Inflammatory macrophage treated with lipopolysaccharide for 1 hour (primary cell): ENCODE measurements around the gene TOP1.
"Not testable (repeated sequence)": the region's sequence is repeated elsewhere in the genome, so short reads cannot be mapped to it uniquely, and the experiment has no call there.

Experiments used
- DNase-seq, 2 donors: peaks; one replicate each; pipeline ENCODE4 v3.0.0-alpha.2; 2020 to 2022

Gene TOP1

DNA sequence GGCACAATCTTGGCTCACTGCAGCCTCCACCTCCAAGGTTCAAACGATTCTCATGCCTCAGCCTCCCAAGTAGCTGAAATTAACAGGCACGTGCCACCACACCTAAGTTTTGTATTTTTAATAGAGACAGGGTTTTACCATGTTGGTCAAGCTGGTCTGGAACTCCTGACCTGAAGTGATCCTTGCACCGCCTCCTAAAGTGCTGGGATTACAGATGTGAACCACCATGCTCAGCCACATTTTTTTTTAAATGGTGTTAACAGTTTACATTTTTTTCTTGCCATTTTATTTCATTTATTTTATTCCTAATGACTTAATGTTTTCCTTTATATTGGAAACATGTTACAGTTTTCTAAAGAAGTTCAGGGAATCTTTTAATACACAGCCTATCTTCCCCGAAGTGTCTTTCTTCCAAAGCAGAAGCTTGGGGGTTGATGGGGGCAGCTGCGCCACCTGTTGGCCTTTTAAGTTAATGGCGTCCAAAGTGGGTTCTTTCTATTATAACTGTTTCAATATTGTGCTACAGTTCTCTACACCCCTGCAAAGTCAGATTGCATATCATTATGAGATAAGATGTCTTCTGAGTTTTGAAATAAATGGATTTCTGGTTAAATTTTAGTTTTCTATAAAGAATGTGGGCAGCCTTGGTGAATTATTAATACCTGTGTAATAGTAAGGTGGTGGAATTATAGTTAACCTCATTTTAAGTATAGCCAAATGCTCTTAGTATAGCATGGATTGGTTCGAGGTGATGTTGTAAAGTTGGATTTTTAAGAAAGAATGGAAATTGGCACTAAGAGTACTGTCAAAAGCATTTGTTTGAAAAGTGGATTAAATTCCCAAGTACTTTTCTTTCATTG is 66.7 kb downstream of the TOP1 start:
- DNase-seq: peak; percentile 34 to 77

DNA sequence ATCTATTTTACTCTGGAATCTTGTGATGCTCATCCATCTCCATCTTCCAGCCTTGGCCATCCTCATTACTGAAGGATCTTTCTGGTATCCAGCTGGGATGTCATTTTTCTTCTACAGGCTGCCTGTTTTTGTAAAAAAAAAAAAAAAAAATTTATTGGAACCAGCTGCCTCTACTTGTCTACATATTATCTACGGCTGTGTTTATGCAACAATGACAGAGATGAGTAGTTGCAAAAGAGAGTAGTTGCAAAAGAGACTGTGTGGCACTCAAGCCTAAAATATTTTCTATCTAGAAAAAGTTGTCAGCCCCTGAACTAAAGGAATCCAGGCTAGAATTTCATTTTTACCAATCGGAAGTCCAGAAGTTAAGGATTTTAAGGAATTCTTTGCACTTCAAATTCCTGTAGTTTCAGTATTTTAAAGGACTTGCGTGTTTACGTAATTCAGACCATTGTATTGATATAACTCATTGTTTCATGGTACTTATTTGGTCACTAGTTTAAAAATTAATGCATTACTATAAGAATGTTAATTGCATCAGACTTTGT is 70.2 kb downstream of the TOP1 start:
- DNase-seq: peak in 1 of 2 donors; percentile 25

DNA sequence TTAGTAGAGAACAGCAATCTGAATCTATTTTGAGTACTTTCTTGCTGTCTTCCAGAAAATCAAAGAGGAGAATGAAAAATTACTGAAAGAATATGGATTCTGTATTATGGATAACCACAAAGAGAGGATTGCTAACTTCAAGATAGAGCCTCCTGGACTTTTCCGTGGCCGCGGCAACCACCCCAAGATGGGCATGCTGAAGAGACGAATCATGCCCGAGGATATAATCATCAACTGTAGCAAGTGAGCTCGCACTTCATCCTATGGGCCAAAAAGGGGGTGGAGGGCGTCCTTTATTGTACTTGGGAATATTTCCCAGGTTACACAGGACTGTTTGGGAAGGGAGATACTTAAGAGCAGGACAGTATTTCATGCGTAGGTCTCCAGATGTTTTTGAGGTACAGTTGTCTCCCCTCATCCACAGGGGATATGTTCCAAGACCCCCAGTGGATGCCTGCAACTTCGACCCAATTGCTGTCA is 71.4 kb downstream of the TOP1 start:
- no peak for DNase-seq

DNA sequence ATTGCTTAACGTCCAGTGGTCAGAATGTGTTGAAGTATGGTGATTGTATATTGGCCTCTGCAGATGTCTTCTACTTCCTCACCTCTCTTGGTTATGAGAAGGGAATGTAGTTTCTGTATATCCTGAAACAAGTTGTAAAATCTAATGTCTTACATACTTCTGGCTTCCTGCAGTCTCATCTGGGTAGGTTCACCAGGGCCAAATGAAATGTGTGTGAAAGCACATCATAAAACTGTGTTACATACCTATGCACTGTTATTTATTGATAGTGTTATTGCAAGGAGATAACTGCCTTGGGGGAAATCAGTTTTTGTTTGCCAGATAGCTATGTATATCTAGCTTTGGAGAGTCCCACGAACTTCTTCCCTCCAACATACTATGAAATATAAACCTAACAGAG is 73.0 kb downstream of the TOP1 start:
- no peak for DNase-seq

DNA sequence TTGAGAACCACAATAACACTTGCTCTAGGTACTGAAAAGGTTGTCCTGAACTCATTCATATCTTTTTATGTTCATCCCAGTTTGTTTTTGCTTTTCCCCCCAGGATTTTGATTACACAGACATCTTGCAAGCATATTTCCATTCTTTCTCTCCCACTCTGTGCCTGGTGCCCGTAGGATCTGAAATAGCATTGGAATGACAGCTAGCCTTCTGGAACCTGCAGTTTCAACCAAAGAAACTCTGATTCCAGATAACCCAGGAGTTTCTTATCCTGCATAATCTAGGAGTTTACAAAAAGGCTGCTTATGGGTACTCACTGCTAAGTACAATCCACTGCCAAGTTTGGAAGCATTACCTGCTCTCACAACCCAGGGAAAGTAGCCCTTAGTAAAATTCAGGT is 79.9 kb downstream of the TOP1 start:
- no peak for DNase-seq

DNA sequence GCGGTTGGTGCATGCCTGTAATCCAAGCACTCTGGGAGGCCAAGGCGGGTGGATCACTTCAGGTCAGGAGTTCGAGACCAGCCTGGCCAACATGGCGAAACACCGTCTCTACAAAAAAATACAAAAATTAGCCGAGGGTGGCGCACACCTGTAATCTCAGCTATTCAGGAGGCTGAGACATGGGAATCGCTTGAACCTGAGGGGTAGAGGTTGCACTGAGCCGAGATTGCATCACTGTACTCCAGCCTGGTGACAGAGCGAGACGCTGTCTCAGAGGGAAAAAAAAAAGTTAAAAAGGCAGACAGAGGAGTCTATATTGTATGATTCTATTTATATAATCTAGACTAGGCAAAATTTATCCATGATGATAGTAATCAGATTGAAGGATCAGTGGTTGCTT is 81.4 kb downstream of the TOP1 start:
- DNase-seq: no peak

DNA sequence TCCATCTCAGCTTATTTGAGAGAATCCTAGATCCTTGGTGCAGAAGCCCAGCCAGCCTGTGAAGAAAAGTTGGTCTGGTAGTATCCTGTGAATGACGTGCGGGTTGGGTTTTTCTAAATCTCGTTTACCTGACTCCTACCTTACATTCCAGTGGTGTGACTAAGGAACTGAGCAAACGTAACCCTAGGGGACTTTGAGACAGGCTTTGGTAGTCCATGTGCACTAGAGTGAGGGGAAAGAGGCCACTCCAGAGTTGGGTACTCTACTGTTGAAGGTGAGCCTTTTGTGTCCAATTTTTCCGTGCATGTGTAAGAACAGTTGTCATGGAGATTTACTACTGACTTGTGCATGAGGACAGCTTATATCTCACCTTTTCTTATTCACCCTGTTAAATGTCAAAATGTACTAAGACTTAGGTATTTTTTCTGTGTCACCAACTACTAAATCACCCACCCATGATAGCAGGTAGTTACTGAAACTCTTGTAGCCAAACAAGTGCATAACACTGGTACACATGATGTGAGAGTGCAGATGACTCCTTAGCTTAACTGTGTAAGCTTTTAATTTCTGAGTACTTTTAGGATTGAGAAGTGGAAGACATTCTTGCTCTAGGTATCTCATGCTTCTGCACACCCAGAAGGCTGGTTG is 82.4 kb downstream of the TOP1 start:
- no peak for DNase-seq

DNA sequence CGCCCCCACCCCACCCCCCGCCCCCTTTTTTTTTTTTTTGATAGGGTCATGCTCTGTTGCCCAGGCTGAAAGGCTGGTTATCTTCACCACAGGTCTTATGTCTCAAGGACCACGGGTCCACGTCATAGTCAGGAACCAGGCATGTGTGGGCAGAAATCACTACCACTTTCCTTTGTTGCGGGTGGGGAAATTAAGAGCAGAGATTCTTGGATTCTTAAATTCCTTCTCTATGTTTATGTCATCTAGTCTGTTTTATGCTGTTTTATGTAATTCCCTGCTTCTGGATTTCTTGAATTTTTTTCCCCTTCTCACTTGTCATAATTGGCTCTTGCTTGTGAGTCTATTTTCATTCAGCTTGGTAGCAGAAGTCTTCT is 82.9 kb downstream of the TOP1 start:
- DNase-seq: peak in 1 of 2 donors; percentile 43

DNA sequence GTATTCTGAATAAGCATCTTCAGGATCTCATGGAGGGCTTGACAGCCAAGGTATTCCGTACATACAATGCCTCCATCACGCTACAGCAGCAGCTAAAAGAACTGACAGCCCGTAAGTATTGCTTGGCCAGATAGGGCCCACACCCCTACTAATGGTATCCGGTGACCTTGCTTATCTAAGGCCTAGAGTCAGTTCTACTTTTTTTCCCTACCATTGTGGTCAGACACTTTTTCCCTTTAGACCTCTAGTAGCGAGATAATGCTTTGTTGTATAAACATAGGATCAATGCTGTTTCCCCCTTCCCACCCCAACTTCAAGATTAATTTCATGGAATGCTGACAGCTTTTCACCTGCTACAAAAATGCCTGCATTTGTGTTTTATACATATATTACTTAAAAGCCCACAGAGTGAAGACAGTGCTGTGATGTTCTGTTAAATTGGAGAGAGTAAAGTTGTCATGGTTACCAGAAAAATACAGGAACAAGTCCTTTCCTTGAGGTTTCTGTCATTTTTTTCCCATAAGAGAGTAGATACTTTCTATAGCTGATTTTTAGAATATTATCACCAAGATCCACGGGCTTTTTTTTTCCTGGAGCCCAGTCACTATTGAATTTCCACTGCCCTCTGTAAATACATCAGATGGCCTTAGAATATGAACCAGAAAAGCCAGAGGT is 87.8 kb downstream of the TOP1 start:
- DNase-seq: no peak

DNA sequence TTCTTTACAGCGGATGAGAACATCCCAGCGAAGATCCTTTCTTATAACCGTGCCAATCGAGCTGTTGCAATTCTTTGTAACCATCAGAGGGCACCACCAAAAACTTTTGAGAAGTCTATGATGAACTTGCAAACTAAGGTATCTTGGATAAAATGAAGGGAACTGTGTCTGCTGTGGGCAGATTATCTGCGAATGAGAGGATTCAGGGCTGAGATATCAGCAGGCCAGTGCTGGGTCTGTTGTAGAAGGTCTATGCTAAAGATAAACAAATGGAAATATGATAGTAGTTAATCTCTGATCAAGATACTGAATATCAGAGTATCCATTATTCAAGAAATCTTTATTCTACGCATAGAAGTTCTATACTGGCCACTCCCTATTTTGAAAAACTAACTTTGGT is 89.5 kb downstream of the TOP1 start:
- not testable (repeated sequence) for DNase-seq

DNA sequence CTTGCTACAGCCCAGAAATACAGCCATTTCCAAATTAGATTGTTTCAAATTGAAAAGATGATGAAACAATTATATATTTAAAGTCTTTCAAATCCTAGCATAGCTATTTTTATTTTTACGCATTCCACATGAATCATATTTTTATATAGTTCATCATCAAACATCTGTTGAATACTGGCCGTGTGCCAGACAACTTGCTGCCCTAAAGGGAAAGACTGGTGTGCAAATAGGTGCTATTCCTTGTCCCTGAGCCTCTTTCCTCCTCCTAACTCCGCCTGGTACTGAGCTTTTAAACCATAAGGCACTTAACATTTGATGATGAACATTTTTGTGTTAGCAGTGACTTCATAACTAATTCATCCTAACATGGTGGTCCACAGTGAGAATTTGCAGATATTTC is 90.0 kb downstream of the TOP1 start:
- DNase-seq: no peak

DNA sequence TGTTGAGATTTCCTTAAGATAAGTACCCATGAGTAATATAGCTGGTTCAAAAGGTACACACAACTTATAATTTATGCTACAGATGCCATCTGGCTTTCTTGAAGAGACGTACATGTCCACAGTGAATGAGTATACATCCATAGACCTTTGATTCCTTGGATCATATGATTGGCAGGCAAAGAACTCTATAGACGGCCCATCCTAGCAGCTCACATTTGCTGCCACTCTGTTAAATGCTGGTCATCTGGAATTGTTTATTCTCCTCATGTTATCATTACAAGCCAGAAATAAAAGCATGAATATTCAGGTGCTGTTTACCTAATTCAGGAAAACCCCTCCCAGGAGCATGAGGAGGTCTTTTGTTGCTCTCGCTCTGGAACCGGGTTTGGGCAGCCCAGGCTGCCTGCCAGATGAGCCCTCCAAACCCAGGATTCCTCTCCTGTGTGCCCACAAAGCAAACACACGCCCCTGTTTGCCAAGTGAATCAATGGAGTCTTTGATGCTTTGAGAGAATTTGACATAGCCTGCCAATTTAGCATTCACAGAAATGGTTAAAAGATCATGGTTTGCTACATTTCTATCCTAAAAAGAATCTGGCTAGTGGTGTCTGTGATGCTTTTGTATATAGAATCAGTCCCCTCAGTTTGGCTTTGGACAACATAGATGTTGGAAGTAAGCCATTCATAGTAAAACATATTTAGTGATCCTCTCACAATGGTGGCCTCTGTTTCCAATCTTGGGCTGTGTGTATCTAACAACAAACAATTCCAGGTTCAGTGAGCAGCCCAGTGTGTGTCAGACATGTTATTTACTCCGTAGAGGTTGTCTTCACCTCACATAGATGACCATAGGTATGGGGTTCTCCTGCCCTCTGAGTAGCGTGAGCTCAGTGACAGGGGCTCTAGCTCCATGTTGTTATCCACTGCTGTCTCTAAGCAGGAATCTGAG is 91.3 kb downstream of the TOP1 start:
- no peak for DNase-seq

DNA sequence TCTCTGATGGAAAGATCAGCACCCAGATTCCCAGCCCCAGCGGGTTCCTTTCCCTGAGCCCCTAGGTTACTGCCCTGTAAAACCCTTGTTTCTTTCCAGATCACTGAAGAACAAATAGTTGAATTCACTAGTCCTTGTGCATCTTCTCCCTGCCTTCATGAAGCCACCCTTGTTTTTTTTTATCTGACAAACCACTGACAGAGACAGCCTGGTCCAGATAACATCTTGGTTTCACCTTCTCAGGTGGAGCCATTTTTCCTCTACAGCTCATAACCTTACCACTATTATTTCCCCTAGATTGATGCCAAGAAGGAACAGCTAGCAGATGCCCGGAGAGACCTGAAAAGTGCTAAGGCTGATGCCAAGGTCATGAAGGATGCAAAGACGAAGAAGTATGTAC is 92.8 kb downstream of the TOP1 start:
- no peak for DNase-seq

DNA sequence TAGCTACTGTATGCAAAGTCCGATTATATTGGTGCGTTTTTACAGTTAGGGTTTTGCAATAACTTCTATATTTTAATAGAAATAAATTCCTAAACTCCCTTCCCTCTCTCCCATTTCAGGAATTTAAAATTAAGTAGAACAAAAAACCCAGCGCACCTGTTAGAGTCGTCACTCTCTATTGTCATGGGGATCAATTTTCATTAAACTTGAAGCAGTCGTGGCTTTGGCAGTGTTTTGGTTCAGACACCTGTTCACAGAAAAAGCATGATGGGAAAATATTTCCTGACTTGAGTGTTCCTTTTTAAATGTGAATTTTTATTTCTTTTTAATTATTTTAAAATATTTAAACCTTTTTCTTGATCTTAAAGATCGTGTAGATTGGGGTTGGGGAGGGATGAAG is 95.0 kb downstream of the TOP1 start:
- DNase-seq: no peak

DNA sequence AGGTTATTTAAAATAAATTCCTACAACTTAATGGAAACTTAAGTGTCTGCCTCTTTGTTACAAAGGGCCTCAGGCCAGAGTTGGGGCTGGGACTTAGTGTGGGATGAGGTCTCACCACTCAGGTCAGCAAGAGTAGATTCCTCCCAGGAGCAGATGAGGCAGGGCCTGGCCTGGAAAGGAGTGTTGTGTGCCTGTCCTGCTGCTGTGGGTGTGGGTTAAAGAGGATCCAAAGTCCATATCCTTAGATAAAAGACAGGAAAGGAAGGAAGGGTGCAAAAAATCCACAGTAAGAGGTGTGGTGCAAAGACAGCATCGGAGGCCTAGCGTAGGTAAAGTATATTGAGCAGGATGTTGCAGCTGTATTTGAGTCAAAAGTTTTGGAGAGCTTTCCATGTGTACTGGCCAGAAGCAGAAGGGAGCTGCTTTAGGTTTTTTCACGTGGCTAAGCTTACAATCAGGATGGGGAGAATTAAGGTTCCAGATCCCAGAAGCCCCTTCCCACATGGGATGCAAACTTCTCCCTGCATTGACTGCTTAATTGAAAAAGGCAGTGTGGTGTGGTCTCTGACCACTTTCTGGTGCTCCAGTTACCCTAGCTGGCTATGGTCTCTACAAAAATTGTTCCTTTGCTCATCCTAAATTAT is 96.0 kb downstream of the TOP1 start:
- no peak for DNase-seq

DNA sequence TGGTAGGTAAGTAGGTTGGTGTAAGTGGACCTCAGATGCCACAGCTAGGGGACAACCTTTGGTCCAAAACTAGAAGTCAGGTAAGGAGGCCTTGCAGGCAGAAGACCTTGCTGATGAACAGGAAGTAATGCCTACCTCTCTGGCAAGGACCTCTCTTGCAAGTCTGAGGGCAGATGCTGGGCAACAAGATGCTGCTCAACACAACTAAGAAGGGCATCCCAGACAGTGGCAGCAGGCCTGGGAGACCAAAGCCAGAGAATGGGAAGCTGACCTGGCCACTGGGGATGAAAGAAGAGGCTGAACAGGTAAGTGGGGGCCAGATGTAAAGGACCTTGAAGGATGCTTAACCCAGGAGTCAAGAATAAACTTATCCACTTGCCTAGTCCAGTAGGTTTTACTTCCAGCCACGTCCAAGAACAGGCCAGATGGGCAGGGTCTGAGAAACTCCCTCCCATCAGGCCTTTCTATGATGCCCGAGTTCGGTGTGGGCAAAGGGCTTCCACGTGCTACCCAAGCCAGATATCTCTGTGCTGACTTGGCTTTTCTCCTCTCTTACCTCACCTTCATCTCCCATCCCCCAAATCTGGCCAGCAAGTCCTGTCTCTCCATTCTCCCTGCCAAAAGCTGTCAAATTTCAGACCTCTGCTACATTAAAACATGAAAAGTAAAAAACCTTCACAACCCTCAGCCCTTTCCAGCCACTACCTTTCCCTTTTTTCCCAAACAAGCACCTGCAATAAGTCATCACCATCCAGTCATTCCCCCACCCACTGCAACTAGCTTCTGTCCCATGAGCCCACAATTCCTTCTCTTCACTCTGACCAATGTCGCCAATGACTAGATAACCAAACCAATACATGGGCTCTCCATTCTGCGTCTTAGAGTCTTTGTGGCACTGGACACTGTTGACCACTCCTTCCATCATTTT is 97.2 kb downstream of the TOP1 start:
- no peak for DNase-seq

DNA sequence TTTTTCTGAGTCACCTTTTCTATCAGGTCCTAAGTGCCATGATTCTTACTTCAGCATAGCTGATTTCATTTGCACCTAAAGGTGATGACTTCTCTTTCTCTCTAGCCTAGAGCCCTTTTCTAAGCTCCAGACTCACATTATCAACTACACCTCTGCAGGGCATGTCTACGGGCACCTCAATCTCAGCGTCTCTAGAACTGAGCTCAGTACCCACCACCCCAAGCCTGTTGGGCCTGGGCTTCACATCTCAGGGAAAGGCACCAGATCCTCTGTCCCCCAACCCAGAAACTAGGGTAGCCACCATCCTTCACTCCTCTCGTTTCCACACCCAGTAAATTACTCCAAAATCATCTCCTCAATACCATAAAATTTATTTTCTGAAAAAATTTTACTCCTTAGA is 98.1 kb downstream of the TOP1 start:
- no peak for DNase-seq

DNA sequence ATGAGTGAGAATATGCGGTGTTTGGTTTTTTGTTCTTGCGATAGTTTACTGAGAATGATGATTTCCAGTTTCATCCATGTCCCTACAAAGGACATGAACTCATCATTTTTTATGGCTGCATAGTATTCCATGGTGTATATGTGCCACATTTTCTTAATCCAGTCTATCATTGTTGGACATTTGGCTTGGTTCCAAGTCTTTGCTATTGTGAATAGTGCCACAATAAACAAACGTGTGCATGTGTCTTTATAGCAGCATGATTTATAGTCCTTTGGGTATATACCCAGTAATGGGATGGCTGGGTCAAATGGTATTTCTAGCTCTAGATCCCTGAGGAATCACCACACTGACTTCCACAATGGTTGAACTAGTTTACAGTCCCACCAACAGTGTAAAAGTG is 99.7 kb downstream of the TOP1 start:
- DNase-seq: not testable (repeated sequence)

DNA sequence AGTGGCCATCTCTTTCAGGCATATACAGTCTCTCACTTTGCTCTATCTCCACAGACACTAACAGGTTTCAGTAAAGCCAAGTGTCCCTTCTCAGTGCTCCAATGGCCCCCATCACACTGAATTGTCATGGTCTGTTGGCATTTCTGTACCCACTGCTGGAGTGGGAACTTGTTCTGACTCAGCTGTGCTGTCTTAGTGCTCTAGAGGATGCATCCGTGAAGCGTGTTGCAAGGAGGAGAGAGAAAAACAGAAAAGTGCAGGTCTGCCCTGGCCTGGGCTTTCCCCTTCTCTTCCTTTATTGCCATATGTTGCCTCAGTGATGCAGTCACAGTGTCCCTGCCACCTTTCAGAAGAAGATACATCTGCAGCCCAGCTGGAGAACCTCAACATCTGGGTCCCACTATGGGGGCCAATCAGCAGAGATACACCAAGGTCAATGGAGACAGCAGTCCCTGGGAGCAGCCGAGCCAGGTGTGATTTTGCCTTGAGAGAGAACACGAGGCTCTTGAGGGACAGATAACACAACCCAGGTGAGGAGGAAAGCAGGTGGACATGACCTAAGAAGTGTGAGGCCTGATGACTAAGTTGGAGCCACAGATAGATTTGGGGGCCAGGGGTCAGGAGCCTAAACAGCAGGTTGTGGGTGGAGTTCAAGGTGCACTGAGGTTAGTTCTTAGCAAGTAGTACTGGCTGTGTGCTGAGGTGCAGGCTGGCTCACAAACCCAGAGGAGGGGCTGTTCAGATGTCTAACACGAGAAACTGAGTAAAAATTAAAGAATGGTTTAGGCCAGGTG is 103.2 kb downstream of the TOP1 start:
- DNase-seq: no peak

DNA sequence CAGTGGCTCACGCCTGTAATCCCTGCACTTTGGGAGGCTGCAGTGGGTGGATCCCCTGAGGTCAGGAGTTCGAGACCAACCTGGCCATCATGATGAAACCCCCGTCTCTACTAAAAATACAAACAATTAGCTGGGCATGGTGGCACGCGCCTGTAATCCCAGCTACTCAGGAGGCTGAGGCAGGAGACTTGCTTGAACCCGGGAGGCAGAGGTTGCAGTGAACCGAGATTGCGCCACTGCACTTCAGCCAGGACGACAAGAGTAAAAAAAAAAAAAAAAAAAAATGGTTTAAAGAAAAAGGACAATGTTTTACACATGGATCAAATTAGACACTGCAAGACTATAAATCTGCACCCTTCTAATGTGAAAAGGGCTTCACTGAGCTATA is 103.8 kb downstream of the TOP1 start:
- DNase-seq: not testable (repeated sequence)
